Measurements from ENCODE around the gene PRSS33. TPM values are rescaled to one million over a fixed set of nuclear protein-coding genes. Genes with fewer than 3 reads are reported as not detected.

The PRSS33 gene
- total RNA-seq, 1 donor = not detected

DNA sequence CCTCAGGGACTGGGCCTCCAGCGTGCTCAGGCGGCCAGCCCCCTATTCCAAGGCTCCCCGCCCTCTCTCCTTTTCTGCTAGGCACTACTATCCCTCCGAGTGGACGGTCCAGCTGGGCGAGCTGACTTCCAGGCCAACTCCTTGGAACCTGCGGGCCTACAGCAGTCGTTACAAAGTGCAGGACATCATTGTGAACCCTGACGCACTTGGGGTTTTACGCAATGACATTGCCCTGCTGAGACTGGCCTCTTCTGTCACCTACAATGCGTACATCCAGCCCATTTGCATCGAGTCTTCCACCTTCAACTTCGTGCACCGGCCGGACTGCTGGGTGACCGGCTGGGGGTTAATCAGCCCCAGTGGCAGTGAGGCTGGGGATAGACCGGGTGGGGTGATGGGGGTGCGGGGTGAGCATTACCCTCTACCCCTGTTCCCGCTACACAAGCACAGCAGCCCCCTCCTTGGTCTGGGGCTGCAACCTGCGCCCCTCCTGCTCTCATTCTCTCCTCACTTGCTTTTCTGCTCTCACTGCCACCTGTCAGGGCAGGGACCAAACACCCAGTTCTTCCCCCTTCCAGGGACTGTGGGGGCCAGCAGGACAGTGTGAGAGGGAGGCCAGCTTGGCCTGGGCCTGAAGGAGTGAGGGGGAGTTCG is 12.0 kb upstream of the PRSS33 start:
- no peak for DNase-seq (ENCODE audit: low read depth)
- TF ChIP-seq CTCF (IDR thresholded peaks at IDR 0.05; ENCODE audit: insufficient read depth, low read depth, low read length) = no peak
- no peak overlapping the region for H3K4me3 ChIP-seq (ENCODE audit: low read depth, low read length)

- no peak for DNase-seq (ENCODE audit: low read depth)
Observed at GRCh38 chr16:2798723-2799204, 11.4 kb upstream of the PRSS33 start.

DNA sequence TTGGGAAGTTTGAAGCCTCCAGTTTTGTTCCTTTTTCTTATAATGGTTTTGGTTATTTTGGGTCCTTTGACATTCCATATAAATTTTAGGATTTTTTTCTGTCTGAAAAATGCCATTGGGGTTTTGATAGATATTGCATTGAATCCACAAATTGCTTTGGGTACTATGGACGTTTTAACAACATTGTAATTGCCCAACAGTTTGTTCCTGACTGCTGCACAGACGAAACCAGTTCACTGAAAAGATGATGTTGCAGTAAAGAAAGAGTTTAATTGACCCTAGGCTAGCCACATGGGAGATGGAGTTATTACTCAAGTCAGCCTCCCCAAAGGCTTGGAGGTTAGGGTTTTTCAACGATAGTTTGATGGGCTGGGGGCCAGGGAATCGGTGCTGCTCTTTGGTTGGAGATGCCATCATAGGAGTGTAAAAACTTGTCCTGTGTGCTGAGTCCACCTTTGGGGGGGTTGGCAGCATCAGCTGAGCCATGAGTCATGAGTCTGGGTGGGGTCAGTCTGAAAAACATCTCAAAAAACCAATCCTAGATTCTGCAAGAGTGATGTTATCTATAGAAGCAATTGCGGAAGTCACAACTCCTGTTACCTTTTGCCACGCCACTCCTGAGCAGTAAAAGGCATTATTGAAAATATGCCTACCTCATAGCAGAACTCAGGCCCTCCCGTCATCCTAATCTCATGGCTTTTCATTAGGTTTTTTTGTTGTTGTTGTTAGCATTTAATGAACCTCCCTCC is 8.2 kb upstream of the PRSS33 start:
- H3K4me3 ChIP-seq (ENCODE audit: low read depth, low read length) = no peak overlapping the region
- peak; percentile 53 for DNase-seq (ENCODE audit: low read depth)
- TF ChIP-seq CTCF (IDR thresholded peaks at IDR 0.05; ENCODE audit: insufficient read depth, low read depth, low read length) = no peak

More at GRCh38 chr16:2798723-2799204, 11.4 kb upstream of the PRSS33 start:
- H3K4me3 ChIP-seq (ENCODE audit: low read depth, low read length) = no peak overlapping the region
- no peak for TF ChIP-seq CTCF (IDR thresholded peaks at IDR 0.05; ENCODE audit: insufficient read depth, low read depth, low read length)

GRCh38 chr16:2792940-2793339 is 5.6 kb upstream of the PRSS33 start:
- no peak for TF ChIP-seq CTCF (IDR thresholded peaks at IDR 0.05; ENCODE audit: insufficient read depth, low read depth, low read length)
- no peak for DNase-seq (ENCODE audit: low read depth)
- H3K4me3 ChIP-seq (ENCODE audit: low read depth, low read length) = no peak overlapping the region

DNA sequence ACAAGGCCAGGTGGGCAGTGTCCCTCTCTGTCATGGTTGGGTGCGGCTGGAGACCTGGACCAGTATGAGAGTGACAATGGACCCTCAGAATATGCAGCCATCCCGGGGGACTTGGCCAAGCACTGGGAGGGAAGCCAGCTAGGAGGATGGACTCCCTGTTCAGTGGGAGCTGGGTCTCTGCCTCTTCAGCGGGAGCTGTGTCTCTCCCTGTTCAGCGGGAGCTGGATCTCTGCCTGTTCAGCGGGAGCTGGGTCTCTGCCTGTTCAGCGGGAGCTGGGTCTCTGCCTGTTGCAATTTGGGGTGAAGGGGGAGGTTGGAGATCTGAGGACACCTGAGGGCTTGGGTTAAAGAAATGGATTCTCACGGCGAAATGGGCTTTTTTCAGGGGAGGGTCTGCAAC is 3.8 kb upstream of the PRSS33 start:
- no peak overlapping the region for H3K4me3 ChIP-seq (ENCODE audit: low read depth, low read length)
- no peak for DNase-seq (ENCODE audit: low read depth)
- TF ChIP-seq CTCF (IDR thresholded peaks at IDR 0.05; ENCODE audit: insufficient read depth, low read depth, low read length) = no peak

DNA sequence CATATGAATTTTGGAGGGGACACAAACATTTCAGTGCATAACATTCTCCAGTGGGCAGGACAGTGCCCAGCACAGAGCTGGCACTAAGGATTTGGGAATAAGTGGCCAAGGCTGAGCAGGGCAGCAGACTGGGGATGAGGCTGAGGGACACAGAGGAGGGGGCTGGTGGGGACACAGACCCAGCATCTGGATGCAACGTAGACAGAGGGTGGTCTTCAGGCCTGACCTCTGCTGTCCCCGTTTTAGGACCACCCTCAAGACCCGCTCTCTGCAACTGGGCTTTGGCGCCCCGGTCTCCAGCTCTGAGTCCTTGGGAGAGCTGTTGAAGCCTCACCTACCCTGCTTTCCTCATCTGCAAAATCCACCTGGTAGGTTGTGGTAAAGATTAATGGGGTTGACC is 3.3 kb upstream of the PRSS33 start:
- no peak overlapping the region for H3K4me3 ChIP-seq (ENCODE audit: low read depth, low read length)
- DNase-seq (ENCODE audit: low read depth) = no peak
- no peak for TF ChIP-seq CTCF (IDR thresholded peaks at IDR 0.05; ENCODE audit: insufficient read depth, low read depth, low read length)
